Smooth muscle cell of the brain vasculature (primary cell): ENCODE data around the gene DAP3.
"Not testable (repeated sequence)": the region's sequence is repeated elsewhere in the genome, so short reads cannot be mapped to it uniquely, and the experiment has no call there.

Experiments used
- DNase-seq: peaks from one replicate; pipeline ENCODE4 v3.0.0-alpha.2; 2012; ENCODE audit warnings: low read depth, low spot score

The DAP3 gene

DNA sequence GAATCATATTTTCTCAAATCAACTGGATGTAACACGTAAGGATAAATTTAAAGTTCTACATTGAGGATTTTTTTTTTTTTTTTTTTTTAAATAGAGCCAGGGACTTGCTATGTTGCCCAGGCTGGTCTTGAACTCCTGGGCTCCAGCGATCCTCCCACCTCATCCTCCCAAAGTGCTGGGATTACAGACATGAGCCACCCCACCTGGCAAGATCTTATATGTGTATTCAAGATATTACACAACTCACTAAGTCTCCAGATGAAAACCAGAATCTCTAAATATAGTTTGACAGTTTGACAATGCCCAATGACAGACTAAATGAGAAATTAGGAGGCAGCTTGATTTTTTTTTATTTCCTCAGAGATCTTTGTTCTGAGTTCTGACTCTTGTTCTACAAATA is 7.1 kb upstream of the DAP3 start:
- no peak for DNase-seq

DNA sequence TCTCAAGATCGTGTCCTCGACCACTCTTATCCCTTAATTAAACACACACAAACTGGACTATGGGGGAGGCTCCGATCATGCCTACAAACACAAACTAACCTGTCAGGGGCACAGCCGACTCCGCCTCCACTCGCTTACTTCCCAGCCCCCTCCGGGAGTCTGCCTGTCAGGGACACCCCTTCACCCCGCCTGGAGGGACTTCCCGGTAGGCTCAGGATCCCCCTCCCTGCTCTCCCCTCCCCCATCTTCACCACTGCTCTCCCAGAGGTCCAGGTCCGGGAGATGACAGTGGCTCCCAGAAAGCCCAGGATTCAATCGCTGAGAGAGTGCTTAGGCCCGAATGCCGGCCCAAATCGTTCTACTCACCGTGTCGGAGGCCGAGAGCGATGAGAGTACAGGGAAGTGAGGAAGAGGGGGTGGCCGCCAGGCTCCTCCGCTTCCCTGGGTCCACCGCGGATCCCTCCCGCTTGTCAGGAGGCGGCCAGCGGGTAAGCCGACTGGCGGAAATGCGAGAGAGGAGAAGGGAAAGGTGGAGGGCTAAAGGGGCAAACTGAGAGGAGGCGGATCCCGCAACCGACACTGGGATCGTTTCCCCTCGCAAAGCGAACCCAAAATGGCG is 1.1 kb upstream of the DAP3 start:
- not testable (repeated sequence) for DNase-seq

DNA sequence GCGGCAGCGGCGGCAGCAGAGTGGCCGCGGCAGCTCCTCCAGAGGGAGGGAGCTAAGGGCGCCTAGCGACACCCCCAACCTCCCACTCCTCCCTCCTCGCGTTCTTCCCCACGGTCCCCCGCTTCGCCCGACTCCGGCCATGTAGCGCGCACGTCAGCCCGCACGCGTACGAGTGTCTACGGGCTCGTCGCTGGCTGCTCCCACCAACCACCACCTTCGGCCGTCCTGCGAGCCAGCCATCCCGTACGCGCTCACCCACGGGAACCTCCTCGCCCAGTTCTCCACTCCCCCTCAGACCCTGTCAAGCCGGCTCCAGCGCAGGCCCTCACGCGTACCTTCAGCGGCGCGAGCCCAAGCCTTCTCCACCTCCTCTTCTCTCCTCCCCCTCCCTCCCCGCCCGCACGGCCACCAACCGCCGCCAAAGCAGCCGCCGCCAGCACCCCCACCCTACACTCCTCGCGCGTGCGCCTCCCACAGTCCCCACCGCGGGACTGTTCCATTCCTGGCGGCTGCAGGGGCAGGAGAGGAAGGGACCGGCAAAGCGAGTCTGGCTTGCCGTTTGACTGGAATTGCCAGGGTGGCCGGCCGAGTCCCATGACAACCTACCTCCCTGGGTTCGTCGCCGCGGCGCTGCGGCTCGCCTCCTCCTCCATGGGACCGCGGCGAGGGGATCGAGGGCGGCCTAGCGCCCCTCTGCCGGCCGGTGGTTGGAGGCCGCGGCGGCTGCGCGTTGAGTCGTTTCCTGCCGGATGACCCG is 389 bp upstream of the DAP3 start, which contains the start of gene YY1AP1:
Gene YY1AP1, minus strand, starts transcription at position 451 of the 757 bp plus-strand sequence. CDS start 8,338 bp downstream, outside the sequence.
- peak; percentile 69 for DNase-seq

DNA sequence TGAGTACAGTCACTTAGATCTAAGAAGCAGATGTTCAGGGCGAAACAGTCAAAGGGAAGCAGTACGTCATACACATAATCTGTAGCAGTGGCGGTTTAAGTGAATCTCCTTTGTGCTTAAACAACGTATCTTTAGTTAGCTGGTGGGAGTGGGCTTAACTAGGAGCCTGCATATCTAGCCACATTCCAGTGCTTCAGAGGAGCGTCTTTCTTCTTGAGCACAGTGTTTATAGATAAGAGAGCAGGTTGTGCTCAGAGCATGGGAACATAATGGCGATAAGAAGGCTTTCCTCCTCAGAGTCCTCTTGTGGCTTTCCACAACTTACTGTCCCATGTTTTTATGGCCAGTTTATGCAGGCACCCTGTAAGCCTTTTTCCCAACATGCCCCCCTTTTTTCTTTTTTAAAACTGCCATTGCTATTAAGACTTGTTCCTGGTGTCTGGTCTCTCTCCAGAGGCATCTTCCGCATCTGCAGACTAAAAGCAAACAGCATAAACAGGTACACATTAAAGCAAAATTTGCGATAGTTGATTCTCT is 3.2 kb downstream of the DAP3 start:
- no peak for DNase-seq

DNA sequence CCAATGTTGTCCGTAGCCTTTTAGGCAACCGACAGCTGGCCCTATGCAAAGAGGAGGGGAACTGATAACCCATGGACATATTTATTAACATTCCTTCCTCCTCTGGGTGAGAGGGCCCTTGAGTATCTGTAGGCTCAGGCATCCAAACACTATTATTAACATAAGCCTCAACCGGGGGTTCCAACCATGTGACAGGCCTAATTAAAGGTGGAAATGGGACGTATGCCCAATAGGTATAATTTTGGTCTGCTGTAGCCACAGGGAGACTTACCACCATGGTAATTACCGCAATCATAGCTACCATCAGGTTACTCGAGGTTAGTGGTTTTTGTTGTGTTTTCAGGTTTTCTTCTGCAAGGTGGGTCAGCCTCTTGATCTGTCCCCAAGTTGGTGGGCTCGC is 5.3 kb downstream of the DAP3 start:
- DNase-seq: no peak

DNA sequence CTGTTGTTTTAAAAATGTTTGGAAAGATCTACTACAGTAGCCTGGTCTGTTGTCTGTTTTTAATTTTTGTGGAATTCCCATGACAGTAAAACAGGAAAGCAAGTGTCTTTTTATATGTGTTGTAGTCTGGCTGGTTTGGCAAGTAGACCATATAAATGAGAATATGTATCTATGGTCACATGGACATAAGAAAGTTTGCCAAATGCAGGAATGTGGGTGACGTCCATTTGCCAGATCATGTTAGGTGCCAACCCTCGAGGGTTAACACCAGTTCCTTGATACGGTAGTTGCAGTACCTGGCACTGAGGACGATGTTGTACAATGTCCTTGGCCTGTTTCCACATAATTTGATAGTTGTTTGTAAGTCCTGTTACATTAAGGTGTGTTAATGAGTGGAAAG is 6.2 kb downstream of the DAP3 start:
- DNase-seq: no peak

DNA sequence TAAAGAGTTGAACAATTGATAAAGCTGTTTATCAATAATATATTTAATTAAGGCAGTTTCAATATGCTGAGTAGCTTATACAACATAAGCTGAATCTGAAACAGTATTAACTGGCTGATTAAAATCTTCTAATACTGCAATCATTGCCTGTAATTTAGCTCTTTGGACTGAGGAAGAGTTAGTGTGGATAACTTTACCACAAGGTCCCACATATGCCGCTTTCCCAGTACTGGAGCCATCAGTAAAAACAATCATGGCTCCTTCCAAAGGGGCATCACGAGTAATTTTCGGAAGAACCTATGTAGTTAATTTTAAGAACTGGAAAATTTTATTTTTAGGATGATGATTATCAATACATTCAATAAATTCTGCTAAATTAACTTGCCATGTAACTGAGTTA is 6.7 kb downstream of the DAP3 start:
- DNase-seq: no peak

DNA sequence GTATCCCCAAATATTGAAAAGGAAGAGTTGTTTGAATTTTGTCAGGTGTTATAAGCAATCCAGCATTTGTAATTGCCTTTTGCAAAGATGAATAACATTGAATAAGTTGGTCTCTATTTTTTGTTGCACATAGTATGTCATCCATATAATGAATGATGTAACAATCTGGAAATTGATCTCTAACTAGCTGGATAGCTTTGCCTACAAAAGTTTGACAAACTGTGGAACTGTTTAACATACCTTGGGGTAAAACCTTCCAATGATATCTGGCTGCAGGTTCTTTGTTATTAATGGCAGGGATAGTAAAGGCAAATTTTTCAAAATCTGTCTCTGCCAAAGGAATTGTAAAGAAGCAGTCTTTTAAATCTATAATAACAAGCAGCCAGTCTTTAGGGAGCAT is 7.6 kb downstream of the DAP3 start:
- no peak for DNase-seq

DNA sequence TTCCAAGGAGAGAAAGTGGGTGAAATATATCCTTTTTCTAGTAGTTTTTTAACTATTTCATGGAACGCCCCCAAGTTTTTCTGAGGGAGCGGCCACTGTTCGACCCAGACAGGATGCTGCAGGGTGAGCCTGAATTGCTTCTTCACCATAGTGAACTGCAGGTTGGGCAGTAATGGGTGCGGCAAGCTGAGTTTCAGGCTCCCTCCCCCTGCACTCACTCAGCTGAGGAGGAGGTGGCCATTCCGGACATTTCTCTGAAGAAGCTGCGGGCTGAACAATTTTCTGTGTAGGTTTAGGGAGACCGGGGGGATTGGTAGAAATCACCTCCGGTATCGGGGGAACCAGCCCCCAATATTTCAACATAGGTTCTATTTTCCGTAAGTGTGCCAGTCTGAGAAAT is 8.2 kb downstream of the DAP3 start:
- DNase-seq: no peak

DNA sequence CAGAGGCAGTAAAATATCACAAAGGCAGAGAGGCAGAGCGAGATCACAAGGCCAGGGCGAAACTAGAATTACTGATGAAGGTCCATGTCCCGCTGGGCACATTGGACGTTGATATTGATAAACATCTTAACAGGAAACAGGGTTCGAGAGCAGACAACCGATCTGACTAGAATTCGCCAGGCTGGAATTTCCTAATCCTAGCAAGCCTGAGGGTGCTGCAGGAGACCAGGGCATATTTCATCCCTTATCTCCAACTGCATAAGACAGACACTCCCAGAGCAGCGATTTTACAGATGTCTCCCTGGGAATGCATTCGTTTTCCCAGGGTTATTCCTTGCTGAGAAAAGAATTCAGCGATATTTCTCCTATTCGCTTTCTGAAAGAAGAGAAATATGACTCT is 8.7 kb downstream of the DAP3 start:
- not testable (repeated sequence) for DNase-seq

DNA sequence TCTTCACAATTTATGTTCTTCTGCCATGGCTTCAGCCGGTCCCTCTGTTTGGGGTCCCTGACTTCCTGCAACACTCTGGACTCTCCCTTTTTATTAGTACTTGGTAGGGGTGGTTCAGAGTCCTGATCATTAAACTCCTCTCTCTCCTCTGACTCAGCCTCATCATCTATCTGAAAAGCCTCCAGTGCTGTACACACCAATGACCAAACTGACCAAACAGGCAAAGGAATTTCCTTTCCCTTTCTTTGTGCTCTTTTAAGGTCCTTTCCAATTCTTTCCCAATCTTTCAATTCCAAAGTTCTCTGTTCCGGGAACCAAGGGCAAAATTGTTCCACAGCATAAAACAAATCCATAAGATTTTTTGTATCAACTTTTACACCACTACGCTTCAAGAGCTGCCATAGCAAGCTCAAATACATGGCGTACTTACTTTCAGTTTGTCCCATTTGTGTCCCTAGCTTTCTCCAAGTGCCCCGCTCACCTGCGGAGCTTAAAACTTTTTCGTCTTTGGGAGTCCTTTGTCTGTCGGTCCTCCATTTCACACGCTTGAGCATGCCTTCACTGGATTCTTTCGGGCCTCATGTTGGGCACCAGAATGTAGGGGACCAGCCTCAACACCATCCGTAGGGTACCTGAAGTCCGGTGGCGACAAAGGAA is 9.6 kb downstream of the DAP3 start:
- no peak for DNase-seq

DNA sequence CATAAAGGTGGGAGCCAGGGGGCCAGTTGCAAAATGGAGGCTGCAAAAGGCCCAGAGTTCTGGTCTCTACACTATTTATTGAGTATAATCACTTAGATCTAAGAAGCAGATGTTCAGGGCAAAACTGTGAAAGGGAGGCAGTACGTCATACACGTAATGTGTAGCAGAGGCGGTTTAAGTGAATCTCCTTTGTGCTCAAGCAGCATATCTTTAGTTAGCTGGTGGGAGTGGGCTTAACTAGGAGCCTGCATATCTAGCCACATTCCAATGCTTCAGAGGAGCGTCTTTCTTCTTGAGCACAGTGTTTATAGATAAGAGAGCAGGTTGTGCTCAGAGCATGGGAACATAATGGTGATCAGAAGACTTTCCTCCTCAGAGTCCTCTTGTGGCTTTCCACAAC is 10.2 kb downstream of the DAP3 start:
- DNase-seq: not testable (repeated sequence)

DNA sequence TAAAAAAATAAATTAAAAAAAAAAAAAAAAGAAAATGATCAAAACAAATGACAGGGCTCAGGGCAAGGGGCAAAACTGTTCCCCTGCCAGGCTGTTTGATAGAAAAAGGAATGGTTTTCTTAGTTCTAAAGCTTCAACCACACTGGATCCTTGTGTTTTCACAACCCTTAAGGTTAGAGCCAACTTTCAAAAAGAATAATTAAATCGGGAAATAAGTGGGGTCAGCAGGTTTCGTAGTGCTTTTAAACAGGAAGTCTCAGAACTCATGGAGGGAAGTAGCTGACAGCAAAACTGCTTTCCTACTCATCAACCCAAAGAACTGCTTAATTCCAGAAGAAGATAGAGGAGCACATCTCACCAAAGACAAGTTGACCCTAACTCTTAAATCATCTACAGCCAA is 12.8 kb downstream of the DAP3 start:
- not testable (repeated sequence) for DNase-seq

DNA sequence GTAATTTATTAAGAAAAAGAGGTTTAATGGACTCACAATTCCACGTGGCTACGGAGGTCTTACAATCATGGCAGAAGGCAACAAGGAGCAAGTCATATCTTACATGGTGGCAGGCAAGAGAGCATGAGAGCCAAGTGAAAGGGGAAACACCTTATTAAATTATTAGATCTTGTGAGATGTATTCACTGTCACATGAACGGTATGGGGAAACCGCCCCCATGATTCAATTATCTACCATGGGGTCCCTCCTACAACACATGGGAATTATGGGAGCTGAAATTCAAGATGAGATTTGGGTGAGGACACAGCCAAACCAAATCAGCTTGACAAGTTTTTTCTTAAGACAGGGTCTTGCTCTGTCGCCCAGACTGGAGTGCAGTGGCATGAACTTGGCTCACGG is 14.3 kb downstream of the DAP3 start:
- no peak for DNase-seq

DNA sequence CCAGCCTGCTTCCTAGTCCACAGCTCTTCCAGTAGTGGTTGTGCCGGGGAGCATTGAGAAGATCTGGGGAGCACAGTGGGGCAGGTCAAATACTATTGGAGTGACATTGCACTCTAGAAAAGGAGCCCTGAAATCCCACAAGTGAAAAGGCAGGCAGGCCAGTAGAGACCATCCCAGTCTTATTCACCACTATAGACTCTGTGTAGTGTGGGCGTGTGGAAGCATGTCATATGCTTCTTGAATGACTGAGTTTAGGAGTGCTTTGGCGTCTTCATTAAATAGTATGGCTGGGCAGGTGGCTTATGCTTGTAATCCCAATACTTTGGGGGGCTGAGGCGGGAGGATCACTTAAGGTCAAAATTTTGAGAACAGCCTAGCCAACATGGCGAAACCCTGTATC is 15.5 kb downstream of the DAP3 start:
- not testable (repeated sequence) for DNase-seq

DNA sequence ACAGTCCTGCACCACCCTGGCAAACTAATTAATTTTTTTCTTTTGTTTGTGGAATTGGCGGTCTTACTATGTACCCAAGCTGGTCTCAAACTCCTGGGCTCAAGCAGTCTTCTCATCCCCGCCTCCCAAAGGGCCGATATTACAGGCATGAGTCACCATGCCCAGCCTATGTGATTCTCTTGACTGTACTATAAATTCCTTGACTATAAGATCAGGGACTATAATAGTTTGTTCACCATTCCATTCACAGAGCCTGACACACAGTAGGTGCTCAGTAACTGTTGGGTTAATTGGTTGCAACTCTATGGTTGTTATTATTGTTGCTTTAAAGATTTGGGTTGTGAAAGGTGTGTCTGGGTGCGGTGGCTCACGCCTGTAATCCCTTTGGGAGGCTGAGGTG is 17.2 kb downstream of the DAP3 start:
- no peak for DNase-seq

DNA sequence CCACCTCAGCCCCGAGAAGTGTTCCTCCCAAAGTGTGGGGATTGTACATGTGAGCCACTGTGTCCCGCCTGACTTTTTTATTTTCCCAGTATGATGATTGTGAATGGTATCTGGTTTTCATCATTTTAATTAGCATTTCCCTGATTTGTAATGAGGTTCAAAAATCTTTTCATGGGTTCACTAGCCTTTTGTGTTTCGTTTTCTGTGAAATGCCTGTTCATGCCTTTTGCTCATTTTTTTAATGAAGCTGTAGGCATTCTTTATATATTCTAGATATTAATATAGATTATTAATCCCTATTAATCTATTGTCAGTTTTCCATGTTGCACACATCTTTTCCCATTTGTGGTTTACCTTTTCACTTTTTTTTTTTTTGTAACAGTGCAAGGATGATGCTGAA is 20.5 kb downstream of the DAP3 start:
- no peak for DNase-seq

DNA sequence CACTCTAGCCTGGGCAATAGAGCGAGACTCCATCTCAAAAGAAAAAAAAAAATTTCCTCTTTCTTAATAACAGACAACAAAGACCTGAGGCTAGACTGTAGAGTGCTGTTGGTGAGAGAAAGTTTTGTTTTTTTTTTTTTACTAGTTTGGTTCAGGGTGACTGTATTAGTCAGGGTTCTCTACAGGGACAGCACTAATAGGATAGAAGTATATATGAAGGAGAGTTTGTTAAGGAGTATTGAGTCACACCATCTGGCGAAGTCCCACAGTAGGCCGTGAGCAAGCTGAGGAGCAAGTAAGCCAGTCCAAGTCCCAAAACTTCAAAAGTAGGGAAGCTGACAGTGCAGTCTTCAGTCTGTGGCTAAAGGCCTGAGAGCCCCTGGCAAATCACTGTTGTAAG is 22.6 kb downstream of the DAP3 start:
- DNase-seq: not testable (repeated sequence)

DNA sequence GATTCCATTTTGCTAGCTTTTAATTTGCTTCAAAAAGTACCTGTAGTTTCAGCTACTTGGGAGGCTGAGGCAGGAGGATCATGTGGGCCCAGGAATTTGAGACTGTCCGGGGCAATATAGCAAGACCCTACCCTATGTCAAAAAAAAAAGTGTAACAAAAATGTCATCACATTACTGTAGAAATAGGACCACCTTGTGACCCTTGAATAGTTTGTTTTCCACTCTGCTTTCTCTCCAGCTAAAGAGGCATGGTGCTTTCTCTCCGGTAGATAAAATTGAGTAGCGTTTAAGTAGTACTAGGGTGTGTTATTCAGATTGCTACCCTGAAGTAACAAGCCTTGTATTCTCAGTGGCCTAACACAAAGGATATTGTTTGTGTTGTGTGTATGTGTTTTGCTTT is 23.7 kb downstream of the DAP3 start:
- not testable (repeated sequence) for DNase-seq

DNA sequence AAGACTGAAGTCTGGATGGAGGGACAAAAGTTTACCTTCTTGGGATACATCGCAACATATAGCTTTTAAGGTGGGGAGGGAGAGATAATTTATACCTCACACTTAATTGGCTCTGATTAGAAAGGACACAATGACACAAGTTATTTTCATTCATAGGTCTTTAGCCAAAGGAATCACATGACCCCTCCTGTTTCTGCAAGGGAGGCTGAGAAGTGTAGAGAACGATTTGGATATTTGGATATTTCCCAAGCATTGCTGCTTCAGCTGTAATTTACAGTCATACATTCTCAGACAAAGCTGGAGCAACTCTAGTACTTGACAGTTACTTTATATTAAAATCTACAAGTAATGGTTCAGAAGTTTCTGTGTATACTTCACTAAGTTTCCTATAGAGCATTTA is 24.2 kb downstream of the DAP3 start:
- DNase-seq: no peak

DNA sequence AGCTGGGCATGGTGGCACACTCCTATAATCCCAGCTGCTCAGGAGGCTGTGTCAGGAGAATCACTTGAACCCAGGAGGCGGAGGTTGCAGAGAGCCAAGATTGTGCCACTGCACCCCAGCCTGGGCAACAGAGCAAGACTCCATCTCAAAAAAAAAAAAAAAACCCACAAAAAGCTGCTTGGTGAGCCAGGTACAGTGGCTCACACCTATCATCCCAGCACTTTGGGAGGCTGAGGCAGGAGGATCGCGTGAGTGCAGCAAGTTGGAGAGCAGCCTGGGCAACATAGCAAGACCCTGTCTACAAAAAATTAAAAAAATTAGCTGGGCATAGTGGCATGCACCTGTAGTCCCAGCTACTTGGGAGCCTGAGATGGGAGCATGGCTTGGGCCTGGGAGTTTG is 26.2 kb downstream of the DAP3 start:
- not testable (repeated sequence) for DNase-seq

DNA sequence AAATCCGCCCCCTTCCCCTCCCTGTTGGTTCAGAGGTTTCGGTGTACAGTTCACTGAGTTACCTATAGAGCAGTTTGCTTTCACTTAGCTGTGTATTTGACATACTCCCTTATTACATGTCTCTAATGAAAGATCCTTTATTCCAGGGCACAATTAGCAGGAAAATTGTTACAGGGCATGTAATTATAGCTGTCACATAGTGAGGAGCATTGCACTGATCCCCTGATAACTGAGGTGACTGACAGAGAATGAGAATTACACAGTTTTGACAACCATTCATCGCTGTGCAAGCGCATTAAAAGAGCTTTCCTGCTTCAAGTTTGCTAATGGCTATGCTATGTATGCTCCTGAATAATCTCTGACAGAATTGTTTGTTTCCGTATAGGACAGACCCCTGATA is 26.9 kb downstream of the DAP3 start:
- DNase-seq: no peak

DNA sequence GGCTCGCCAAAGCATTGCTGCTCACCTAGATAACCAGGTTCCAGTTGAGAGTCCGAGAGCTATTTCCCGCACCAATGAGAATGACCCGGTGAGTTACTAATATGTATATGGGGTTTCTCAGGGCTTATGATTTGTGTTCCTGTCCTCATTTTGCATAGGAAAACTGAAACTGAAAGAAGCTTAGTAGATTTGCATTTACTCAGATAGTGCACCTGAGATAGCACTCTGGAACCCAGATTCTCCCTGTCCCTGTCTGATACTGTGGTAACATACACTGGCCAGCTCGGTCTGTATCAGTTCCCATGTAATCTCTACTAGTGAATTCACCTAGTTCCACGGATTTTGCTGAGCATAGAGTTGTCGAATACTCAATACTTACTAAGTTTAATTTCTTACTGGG is 28.1 kb downstream of the DAP3 start:
- no peak for DNase-seq
